HG03575 (cell line): ENCODE measurements around the gene AP1S2.
"Not testable (repeated sequence)": the region's sequence is repeated elsewhere in the genome, so short reads cannot be mapped to it uniquely, and the experiment has no call there.

Experiments used
- ATAC-seq: cut with Tn5 transposase; IDR thresholded peaks from one replicate; pipeline ENCODE4 v1.9.1; 2021; ENCODE audit not compliant: unreplicated experiment, insufficient number of reproducible peaks, low FRiP score; ENCODE audit errors: extremely low read depth

Gene AP1S2

GRCh38 chrX:15854712-15855567, at the start of gene AP1S2:
Gene AP1S2, minus strand, starts transcription at chrX:15854813. Its CDS starts 2,289 bp downstream, at chrX:15852524.
- peak; percentile 78 for ATAC-seq

GRCh38 chrX:15903186-15903681, 48.6 kb upstream of the AP1S2 start:
- peak; percentile 86 for ATAC-seq

GRCh38 chrX:15895334-15895733, 40.7 kb upstream of the AP1S2 start:
- ATAC-seq = no peak

- no peak for ATAC-seq
These were observed 40.1 kb upstream of the AP1S2 start for GRCh38 chrX:15894724-15895123.

GRCh38 chrX:15890463-15890862, 35.9 kb upstream of the AP1S2 start:
- no peak for ATAC-seq

- ATAC-seq = no peak
These were observed 33.4 kb upstream of the AP1S2 start for GRCh38 chrX:15888062-15888461.

GRCh38 chrX:15883540-15883863, 28.9 kb upstream of the AP1S2 start:
- ATAC-seq = no peak

GRCh38 chrX:15882704-15883539, 28.3 kb upstream of the AP1S2 start:
- peak; percentile 50 for ATAC-seq

- ATAC-seq = no peak
These were observed 26.8 kb upstream of the AP1S2 start for GRCh38 chrX:15881381-15881897.

- not testable (repeated sequence) for ATAC-seq
These were observed 23.3 kb upstream of the AP1S2 start for GRCh38 chrX:15877914-15878313.

GRCh38 chrX:15877380-15877779, 22.8 kb upstream of the AP1S2 start:
- ATAC-seq = no peak

GRCh38 chrX:15874672-15875071, 20.1 kb upstream of the AP1S2 start:
- ATAC-seq = no peak

GRCh38 chrX:15873566-15873965, 19.0 kb upstream of the AP1S2 start:
- no peak for ATAC-seq

- no peak for ATAC-seq
These were observed 15.7 kb upstream of the AP1S2 start for GRCh38 chrX:15870310-15870709.

- ATAC-seq = no peak
These were observed 15.1 kb upstream of the AP1S2 start for GRCh38 chrX:15869695-15870094.

GRCh38 chrX:15866147-15866546, 11.5 kb upstream of the AP1S2 start:
- no peak for ATAC-seq

GRCh38 chrX:15864629-15865028, 10.0 kb upstream of the AP1S2 start:
- ATAC-seq = no peak

GRCh38 chrX:15864023-15864422, 9.4 kb upstream of the AP1S2 start:
- ATAC-seq = no peak

- ATAC-seq = no peak
These were observed 6.3 kb upstream of the AP1S2 start for GRCh38 chrX:15860921-15861320.

- ATAC-seq = no peak
These were observed 3.4 kb upstream of the AP1S2 start for GRCh38 chrX:15858051-15858450.
